ENCODE data around the gene PDGFRB. TPM values are rescaled to one million over a fixed set of nuclear protein-coding genes. Genes with fewer than 3 reads are reported as not detected.

Gene PDGFRB
- total and polyA plus RNA-seq, 2 donors (not counting 1 experiment from before 2014, with no cell fraction given): 231 to 347 TPM

- no peaks in the 10 kb centered on the region for H4K20me1 ChIP-seq (ENCODE audit: control insufficient read depth, extremely low read depth, insufficient read depth, low read length)
- H3K36me3 ChIP-seq (ENCODE audit: control insufficient read depth, insufficient read depth, low read length): peaks cover 42% of the 10 kb centered on the region
- H3K4me1 ChIP-seq (ENCODE audit: control insufficient read depth, extremely low read depth, insufficient read depth, low read length): peaks cover 85% of the 10 kb centered on the region
- H3K9me3 ChIP-seq (ENCODE audit: control insufficient read depth, insufficient read depth, low read depth, low read length): no peaks in the 10 kb centered on the region
- peak overlapping the region; percentile 13 for H3K9ac ChIP-seq (ENCODE audit: insufficient read depth, low read length)
- no peak overlapping the region for H2AFZ ChIP-seq (ENCODE audit: low read length)
- no peak overlapping the region for H3K4me3 ChIP-seq (replicated peaks in 1 of 4; ENCODE audit: control extremely low read depth in 1 of 4, insufficient read depth in 1 of 4, low read depth in 3 of 4, low read length in 4 of 4)
- peak overlapping the region; percentile 99 for H3K27ac ChIP-seq (ENCODE audit: insufficient read depth, low read length)
- no peak overlapping the region for H3K4me2 ChIP-seq (ENCODE audit: extremely low read depth, insufficient read depth, low read length)
- no peak for DNase-seq (ENCODE audit: low read depth in 2 of 2)
- TF ChIP-seq CTCF (conservative IDR thresholded peaks at IDR 0.05 in 1 of 2, IDR thresholded peaks at IDR 0.05 in 1 of 2; ENCODE audit: low read depth in 1 of 2, low read length in 2 of 2): no peak
- TF ChIP-seq EZH2 (IDR thresholded peaks at IDR 0.05; ENCODE audit: low read length, missing control alignments): no peak
- peaks cover 68% of the 10 kb centered on the region for H3K79me2 ChIP-seq (ENCODE audit: control insufficient read depth, insufficient read depth, low read length)
- H3K27me3 ChIP-seq (ENCODE audit: control insufficient read depth, insufficient read depth, low read length): no peaks in the 10 kb centered on the region
Measured at GRCh38 chr5:150135557-150136304, 19.9 kb downstream of the PDGFRB start.

DNA sequence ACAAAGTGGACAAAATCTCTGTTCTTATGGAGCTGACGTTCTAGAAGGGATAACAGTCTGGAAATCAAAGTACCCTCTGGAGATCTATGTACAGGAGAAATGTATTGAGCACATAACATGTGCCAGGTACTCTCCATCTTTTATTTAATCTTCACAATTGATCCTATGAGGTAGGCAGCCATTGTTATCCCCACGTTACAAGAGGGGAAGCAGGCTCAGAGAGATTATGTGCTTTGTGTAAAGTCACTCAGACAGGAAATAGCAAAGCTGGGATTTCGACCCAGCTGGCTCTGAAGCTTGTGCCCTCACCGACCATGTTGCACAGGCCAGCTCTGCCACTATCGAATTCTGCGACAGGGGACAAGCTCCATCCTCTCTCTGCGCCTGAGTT, 21.5 kb downstream of the PDGFRB start:
- H4K20me1 ChIP-seq (ENCODE audit: control insufficient read depth, extremely low read depth, insufficient read depth, low read length): no peaks in the 10 kb centered on the region
- H3K9me3 ChIP-seq (ENCODE audit: control insufficient read depth, insufficient read depth, low read depth, low read length): no peaks in the 10 kb centered on the region
- H3K27me3 ChIP-seq (ENCODE audit: control insufficient read depth, insufficient read depth, low read length): no peaks in the 10 kb centered on the region
- H3K4me1 ChIP-seq (ENCODE audit: control insufficient read depth, extremely low read depth, insufficient read depth, low read length): peaks cover 83% of the 10 kb centered on the region
- no peak overlapping the region for H3K4me3 ChIP-seq (replicated peaks in 1 of 4; ENCODE audit: control extremely low read depth in 1 of 4, insufficient read depth in 1 of 4, low read depth in 3 of 4, low read length in 4 of 4)
- TF ChIP-seq EZH2 (IDR thresholded peaks at IDR 0.05; ENCODE audit: low read length, missing control alignments): no peak
- no peak for TF ChIP-seq CTCF (conservative IDR thresholded peaks at IDR 0.05 in 1 of 2, IDR thresholded peaks at IDR 0.05 in 1 of 2; ENCODE audit: low read depth in 1 of 2, low read length in 2 of 2)
- H3K36me3 ChIP-seq (ENCODE audit: control insufficient read depth, insufficient read depth, low read length): peaks cover 54% of the 10 kb centered on the region
- no peak for DNase-seq (ENCODE audit: low read depth in 2 of 2)
- peak overlapping the region; percentile 8 for H3K9ac ChIP-seq (ENCODE audit: insufficient read depth, low read length)
- H2AFZ ChIP-seq (ENCODE audit: low read length): no peak overlapping the region
- no peak overlapping the region for H3K4me2 ChIP-seq (ENCODE audit: extremely low read depth, insufficient read depth, low read length)
- peaks cover 62% of the 10 kb centered on the region for H3K79me2 ChIP-seq (ENCODE audit: control insufficient read depth, insufficient read depth, low read length)
- peak overlapping the region; percentile 99 for H3K27ac ChIP-seq (ENCODE audit: insufficient read depth, low read length)

- Histone ChIP-seq H3K4me1 (ENCODE audit: control insufficient read depth, extremely low read depth, insufficient read depth, low read length) (peaks cover 79% of the 10 kb centered on the region), H3K4me2 (ENCODE audit: extremely low read depth, insufficient read depth, low read length) (no peak overlapping the region), H3K9ac (ENCODE audit: insufficient read depth, low read length) (no peak overlapping the region), H3K9me3 (ENCODE audit: control insufficient read depth, insufficient read depth, low read depth, low read length) (no peaks in the 10 kb centered on the region), H2AFZ (ENCODE audit: low read length) (no peak overlapping the region), H3K4me3 (replicated peaks in 1 of 4; ENCODE audit: control extremely low read depth in 1 of 4, insufficient read depth in 1 of 4, low read depth in 3 of 4, low read length in 4 of 4) (no peak overlapping the region), H4K20me1 (ENCODE audit: control insufficient read depth, extremely low read depth, insufficient read depth, low read length) (no peaks in the 10 kb centered on the region), H3K36me3 (ENCODE audit: control insufficient read depth, insufficient read depth, low read length) (peaks cover 56% of the 10 kb centered on the region), H3K27me3 (ENCODE audit: control insufficient read depth, insufficient read depth, low read length) (no peaks in the 10 kb centered on the region), H3K27ac (ENCODE audit: insufficient read depth, low read length) (no peak overlapping the region), H3K79me2 (ENCODE audit: control insufficient read depth, insufficient read depth, low read length) (peaks cover 59% of the 10 kb centered on the region)
- no peak for DNase-seq (ENCODE audit: low read depth in 2 of 2)
- TF ChIP-seq CTCF (conservative IDR thresholded peaks at IDR 0.05 in 1 of 2, IDR thresholded peaks at IDR 0.05 in 1 of 2; ENCODE audit: low read depth in 1 of 2, low read length in 2 of 2) (no peak), EZH2 (IDR thresholded peaks at IDR 0.05; ENCODE audit: low read length, missing control alignments) (no peak)
Measured at GRCh38 chr5:150133581-150134197, 22.0 kb downstream of the PDGFRB start.

All from fibroblast of lung (primary cell).